Panc1 (cell line): ENCODE results near the gene NUDT4.

Experiments used
- POLR2AphosphoS5 ChIP-seq: IDR thresholded peaks from 2 replicates; pipeline ENCODE4 v1.6.1; 2012; ENCODE audit warnings: mild to moderate bottlenecking, low read depth, low read length, moderate library complexity
- SIN3A ChIP-seq: IDR thresholded peaks from 2 replicates; pipeline ENCODE4 v1.6.1; 2012; ENCODE audit warnings: low read depth, mild to moderate bottlenecking, low read length, moderate library complexity, borderline replicate concordance; ENCODE audit not compliant: insufficient read depth
- TCF7L2 ChIP-seq: IDR thresholded peaks from 2 replicates; pipeline ENCODE4 v1.6.1; 2011; ENCODE audit warnings: mild to moderate bottlenecking, low read depth, low read length, inconsistent platforms
- TF ChIP-seq, protein P1 (sequence below): fragments of 450-650 bp; IDR thresholded peaks from 2 replicates; pipeline ENCODE4 v1.5.1; 2017; ENCODE audit warnings: mild to moderate bottlenecking
- TF ChIP-seq, protein P2 (sequence below), 2 experiments: IDR thresholded peaks; 2 replicates each; pipeline ENCODE4 v1.6.1; 2011 to 2012; ENCODE audit warnings: low read depth in 2 of 2, control low read depth in 1 of 2, low read length in 1 of 2, mild to moderate bottlenecking in 1 of 2, moderate library complexity in 1 of 2; ENCODE audit not compliant: insufficient read depth in 1 of 2

DNA sequence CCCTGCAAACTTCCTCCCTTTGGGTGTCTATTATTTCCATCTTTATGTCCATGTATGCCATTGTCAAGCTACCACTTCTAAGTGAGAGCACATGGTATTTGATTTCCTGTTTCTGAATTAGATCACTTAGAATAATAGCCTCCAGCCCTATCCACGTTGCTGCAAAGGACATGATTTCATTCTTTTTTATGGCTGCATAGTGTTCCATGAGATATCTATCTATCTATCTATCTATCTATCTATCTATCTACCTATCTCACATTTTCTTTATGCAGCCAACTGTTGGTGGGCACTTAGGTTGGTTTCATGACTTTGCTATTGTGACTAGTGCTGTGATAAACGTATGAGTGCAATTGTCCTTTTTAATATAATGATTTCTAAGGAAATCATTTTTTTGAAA, 78.4 kb downstream of the NUDT4 start:
- TF ChIP-seq, protein P1, sequence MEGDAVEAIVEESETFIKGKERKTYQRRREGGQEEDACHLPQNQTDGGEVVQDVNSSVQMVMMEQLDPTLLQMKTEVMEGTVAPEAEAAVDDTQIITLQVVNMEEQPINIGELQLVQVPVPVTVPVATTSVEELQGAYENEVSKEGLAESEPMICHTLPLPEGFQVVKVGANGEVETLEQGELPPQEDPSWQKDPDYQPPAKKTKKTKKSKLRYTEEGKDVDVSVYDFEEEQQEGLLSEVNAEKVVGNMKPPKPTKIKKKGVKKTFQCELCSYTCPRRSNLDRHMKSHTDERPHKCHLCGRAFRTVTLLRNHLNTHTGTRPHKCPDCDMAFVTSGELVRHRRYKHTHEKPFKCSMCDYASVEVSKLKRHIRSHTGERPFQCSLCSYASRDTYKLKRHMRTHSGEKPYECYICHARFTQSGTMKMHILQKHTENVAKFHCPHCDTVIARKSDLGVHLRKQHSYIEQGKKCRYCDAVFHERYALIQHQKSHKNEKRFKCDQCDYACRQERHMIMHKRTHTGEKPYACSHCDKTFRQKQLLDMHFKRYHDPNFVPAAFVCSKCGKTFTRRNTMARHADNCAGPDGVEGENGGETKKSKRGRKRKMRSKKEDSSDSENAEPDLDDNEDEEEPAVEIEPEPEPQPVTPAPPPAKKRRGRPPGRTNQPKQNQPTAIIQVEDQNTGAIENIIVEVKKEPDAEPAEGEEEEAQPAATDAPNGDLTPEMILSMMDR = no peak
- no peak for TF ChIP-seq POLR2AphosphoS5
- TF ChIP-seq, protein P2, sequence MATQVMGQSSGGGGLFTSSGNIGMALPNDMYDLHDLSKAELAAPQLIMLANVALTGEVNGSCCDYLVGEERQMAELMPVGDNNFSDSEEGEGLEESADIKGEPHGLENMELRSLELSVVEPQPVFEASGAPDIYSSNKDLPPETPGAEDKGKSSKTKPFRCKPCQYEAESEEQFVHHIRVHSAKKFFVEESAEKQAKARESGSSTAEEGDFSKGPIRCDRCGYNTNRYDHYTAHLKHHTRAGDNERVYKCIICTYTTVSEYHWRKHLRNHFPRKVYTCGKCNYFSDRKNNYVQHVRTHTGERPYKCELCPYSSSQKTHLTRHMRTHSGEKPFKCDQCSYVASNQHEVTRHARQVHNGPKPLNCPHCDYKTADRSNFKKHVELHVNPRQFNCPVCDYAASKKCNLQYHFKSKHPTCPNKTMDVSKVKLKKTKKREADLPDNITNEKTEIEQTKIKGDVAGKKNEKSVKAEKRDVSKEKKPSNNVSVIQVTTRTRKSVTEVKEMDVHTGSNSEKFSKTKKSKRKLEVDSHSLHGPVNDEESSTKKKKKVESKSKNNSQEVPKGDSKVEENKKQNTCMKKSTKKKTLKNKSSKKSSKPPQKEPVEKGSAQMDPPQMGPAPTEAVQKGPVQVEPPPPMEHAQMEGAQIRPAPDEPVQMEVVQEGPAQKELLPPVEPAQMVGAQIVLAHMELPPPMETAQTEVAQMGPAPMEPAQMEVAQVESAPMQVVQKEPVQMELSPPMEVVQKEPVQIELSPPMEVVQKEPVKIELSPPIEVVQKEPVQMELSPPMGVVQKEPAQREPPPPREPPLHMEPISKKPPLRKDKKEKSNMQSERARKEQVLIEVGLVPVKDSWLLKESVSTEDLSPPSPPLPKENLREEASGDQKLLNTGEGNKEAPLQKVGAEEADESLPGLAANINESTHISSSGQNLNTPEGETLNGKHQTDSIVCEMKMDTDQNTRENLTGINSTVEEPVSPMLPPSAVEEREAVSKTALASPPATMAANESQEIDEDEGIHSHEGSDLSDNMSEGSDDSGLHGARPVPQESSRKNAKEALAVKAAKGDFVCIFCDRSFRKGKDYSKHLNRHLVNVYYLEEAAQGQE (IDR thresholded peaks at IDR 0.05; ENCODE audit: insufficient read depth in 1 of 2, low read depth in 2 of 2, low read length in 1 of 2) = no peak
- no peak for TF ChIP-seq SIN3A
- TF ChIP-seq TCF7L2 = no peak
